GM12865 (cell line): Measurements from ENCODE around the gene RABGAP1L.

Source experiments
- DNase-seq: peaks from one replicate; pipeline ENCODE4 v3.0.0; 2010; ENCODE audit warnings: low read depth
- H3K4me3 ChIP-seq: 2 replicates; pipeline ENCODE4 v1.5.1; 2011; ENCODE audit warnings: mild to moderate bottlenecking, low read depth, low read length, control low read depth
- CTCF ChIP-seq: IDR thresholded peaks from 2 replicates; pipeline ENCODE4 v1.5.1; 2011; ENCODE audit warnings: low read length, control low read depth, low read depth, inconsistent platforms; ENCODE audit not compliant: insufficient read depth; ENCODE audit errors: missing control alignments

RABGAP1L gene

DNA sequence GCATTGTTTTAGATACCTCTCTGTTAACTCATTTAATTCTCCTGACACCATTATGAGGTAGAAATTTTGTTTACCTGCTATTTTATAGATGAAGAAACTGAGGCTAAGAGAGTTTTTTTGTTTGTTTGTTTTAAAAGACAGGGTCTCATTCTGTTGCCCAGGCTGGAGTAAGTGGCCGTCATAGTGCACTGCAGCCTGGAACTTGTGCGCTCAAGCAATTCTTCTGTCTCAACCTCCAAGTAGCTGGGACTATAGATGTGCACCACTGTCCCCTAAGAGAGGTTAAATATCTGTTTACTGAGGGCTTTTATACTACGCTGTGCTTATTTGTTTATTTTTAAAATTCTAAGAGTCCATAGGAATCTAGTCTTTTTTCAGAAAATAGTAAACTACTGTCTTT lies 796.8 kb downstream of the RABGAP1L start:
- no peak for DNase-seq
- no peak overlapping the region for H3K4me3 ChIP-seq
- TF ChIP-seq CTCF: no peak

- DNase-seq: no peak
- no peak for TF ChIP-seq CTCF
- no peak overlapping the region for H3K4me3 ChIP-seq
Measured at GRCh38 chr1:174956976-174957375, 797.7 kb downstream of the RABGAP1L start.

DNA sequence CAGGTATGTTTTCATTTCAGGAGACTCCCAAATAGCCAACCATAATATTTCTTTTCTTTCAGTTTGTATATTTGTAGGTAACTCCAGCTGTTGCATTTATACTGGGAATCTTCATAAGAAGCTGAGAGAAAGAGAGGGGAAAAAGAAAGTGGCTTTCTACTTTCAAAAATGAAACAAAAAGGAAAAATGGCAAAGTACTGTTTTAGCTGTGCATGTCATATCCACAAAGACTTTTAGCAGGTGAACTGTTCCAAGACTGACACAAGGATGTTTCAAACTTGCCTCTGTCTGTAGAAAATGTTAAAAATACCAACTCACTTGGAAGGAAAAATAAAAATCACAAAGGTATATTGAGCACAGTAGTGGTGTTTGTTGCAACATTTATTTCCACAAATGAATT lies 798.5 kb downstream of the RABGAP1L start:
- no peak for TF ChIP-seq CTCF

GRCh38 chr1:174958396-174958795 lies 799.1 kb downstream of the RABGAP1L start:
- TF ChIP-seq CTCF: no peak
- DNase-seq: no peak
- H3K4me3 ChIP-seq: no peak overlapping the region

More for the DNA sequence above, 798.5 kb downstream of the RABGAP1L start:
- no peak overlapping the region for H3K4me3 ChIP-seq
- no peak for DNase-seq

- no peak for DNase-seq
- TF ChIP-seq CTCF: no peak
- H3K4me3 ChIP-seq: no peak overlapping the region
Measured at GRCh38 chr1:174960362-174960761, 801.0 kb downstream of the RABGAP1L start.

DNA sequence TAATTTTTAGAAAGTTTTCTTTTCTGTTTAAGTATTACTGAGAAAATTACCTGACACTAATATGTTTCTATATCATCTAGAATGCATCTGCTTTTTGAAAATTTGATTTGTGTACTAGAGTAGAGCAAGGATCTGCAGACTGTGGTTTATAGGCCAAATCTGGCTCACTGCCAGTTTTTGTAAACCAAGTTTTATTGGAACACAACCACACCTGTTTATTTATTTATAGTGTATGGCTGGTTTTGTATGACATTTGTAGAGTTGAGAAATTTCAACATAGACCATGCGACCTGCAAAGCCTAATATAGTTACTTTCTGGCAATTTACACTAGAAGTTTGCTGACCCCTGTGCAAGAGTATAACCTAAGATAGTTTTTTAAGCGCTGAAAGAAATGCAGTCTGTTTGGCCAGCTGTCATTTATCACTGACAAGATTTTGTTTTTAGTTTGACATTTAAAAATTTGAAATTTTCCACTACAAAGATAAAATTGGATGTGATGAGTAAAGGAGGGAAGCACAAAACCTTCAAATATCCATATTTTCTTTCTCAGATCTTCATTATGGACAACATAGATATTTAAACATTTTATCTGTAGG lies 804.3 kb downstream of the RABGAP1L start:
- no peak for TF ChIP-seq CTCF
- H3K4me3 ChIP-seq: no peak overlapping the region
- DNase-seq: no peak
